HG03520 (cell line): ENCODE measurements around the gene SNW1.
"Not testable (repeated sequence)": the region's sequence is repeated elsewhere in the genome, so short reads cannot be mapped to it uniquely, and the experiment has no call there.

Source experiments
- ATAC-seq: cut with Tn5 transposase; IDR thresholded peaks from one replicate; pipeline ENCODE4 v1.9.1; 2021; ENCODE audit warnings: mild to moderate bottlenecking, moderate library complexity; ENCODE audit not compliant: unreplicated experiment

Gene SNW1

DNA sequence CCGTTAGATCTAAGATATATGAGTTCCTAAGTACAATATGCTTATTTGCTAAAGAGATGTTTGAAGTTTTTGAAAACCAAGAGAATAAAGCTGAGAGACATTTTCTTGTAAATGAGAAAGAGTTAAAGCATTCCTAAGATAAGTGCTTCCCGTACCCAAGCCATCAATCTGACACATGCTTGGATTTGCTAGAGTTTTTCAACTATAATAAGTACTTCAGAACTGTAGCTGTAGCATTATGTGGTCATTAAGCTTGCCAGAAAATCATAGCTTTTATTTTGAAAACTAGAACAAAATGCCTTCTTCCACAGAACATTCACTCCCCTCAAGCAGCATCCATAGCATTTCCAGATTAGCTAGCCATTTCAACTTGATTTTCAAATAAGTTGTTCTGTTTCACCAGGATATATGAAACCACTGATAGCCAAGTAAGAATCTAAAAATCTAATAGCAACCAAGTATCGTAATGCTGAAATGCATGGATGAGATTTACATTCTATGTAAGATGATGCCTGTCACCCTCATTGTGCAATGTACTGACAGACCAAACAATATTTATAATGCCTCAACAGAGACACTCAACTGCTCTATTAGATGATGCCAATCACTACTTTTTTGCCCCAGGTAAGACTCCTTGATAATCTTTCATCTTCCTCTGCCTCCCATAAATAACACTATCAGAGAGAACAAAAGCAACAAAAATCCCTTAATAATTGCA is 8.0 kb downstream of the SNW1 start:
- ATAC-seq: no peak

DNA sequence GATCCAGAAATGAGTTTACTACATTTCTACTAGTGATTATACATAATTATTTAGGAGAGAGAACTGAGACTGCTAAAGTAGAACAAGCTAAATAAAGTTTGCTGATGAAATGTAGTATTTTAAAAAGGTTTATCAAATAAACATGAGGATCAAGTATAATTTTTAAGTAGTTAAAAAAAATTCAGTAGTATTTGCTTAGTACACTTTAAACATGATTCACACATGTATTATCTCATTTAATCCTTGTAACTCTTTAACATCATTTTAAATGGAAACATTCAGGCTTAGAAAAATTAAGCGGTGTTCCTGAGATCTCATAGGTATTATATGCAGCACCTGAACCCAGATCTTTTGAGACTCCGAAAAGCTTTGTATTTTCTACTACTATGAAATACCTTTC is 8.7 kb downstream of the SNW1 start:
- no peak for ATAC-seq

DNA sequence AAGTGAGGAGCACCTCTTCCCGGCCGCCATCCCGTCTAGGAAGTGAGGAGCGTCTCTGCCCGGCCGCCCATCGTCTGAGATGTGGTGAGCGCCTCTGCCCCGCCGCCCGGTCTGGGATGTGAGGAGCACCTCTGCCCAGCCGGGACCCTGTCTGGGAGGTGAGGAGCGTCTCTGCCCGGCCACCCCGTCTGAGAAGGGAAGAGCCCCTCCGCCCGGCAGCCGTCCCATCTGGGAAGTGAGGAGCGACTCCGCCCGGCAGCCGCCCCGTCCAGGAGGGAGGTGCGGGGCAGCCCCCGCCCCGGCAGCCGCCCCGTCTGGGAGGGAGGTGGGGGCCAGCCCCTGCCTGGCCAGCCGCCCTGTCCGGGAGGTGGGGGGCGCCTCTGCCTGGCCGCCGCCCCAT is 13.5 kb downstream of the SNW1 start:
- not testable (repeated sequence) for ATAC-seq

DNA sequence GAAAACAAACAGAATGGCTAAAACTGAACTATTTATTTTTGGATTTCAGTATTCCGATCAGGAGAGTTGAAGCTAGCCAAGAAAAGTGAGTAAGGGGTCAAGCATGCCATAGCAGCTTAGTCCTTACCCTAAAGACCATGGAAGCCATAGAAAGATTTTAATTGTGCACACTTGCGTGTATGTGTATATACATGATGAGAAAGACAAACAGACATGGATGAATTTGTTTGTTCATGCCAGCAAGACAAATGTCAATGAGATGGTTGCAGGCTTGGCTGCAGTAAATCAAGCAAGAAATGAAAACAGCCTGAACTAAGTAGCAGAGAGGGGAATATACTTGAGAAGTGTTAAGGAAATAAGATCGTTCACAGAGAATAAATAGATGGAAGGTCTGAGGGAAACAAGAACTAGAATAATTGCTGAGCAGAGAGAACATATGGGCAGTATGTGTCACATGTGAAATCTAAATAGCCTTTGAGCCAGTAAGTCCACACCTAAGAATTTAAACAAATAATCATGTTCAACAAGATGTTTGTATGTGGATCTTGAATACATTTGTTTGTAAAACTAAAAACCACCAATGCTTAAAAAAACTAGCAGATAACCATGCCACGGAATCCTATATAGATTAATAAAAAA is 14.8 kb downstream of the SNW1 start:
- no peak for ATAC-seq

DNA sequence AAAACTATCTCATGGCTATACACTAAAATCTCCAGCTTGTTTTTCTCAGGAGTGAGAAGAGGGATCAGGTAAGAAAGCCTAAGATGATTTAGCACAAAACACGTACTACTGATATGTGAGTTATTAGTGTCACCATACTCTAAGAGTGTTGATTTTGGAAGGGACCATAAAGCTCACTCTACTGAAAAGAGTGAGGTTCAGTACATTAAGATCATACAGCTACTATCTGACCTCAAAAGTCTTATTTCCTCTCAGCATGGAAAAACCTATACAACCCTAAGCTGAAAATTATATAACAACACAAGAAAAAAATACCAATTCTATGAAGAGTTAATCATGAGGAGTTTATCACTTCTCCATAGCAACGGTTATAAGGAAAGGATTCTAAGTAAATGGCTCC is 19.5 kb downstream of the SNW1 start:
- no peak for ATAC-seq

DNA sequence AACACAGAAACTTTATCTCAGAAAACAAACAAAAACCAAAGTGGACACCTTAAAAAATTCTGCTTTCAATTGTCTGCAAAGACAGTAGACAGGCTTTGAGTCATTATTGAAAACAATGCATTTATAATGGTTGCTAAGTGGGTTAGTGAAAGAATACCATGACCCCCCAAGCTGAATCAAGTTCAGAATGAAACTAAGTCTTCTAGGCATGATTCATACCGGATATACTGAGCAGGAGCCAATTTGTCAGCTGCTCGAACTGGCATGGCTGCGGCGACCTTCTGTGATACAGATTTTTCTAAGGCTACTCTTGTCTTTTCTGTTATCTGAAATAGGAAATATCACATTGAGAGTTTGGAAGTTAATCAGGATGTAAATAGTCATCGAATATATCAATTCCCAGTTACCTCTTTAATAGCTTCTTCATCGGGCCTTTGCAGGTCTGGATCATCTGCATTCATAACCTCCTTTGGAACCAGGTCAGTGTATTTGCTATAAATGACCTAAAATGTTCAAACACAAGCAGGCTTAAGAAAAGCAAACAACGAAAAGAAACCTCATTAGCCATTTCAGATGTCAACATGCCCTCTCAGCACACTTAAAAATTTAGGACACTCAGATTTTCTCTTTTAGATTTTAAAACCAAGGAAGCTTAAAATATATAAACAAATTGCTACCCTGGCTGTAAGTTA is 22.3 kb downstream of the SNW1 start:
- peak; percentile 67 for ATAC-seq

DNA sequence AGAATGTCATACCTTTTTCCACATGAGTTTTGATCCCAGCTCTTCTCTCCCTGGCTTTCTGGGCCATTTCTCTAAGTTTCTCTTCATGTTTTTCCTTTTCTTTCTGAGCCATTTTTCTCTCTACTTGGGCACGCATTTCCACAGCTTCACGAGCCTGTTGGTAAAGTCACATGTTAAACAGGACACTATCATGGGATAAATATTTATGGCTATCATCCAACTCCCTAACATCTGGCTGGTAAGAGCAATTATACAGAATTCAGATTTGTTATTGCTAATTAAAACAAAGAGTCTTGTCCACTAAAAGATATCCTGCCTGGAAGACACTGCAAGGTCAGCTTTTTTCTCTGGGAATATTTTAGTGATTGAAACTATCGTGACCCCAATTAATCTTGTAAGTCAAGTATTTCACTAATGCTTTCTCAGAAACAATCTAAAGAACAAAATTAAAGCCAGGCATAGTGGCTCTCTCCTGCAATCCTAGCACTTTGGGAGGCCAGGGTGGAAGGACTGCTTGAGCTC is 29.9 kb downstream of the SNW1 start:
- ATAC-seq: no peak

DNA sequence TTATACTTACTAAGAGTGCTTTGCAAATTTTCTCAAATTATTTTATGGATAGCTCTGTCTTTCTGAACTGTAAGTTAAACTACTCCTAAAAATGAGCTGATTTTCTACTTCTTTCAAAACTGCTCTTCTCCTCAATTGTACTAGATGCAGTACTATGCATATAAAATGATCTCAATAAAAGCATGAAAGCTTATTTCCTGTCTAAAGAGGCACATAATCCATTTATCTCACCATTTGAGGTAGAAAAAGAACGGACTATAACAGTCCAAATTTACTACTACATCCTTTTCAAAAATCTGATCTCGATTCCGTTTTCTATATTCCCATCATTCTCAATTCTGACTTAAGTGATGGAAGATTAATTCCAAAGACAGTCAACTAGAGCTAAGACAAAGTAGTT is 38.7 kb downstream of the SNW1 start:
- ATAC-seq: no peak

DNA sequence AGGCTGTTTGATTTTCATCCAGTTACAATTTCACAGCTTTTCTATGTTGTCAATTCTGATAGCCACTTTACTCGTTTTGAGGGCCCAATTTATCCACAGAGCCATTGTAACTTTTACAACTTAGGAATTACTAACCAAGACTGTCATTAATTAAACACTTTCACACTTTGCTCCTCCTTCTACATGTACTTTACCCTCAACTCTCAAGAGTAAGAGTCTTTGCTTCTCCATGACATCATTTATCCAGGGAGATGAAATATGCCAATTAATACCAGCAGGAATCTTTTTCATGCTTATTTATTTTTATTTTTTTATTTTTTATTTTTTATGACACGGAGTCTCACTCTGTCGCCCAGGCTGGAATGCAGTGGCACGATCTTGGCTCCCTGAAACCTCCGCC is 39.5 kb downstream of the SNW1 start:
- ATAC-seq: no peak

DNA sequence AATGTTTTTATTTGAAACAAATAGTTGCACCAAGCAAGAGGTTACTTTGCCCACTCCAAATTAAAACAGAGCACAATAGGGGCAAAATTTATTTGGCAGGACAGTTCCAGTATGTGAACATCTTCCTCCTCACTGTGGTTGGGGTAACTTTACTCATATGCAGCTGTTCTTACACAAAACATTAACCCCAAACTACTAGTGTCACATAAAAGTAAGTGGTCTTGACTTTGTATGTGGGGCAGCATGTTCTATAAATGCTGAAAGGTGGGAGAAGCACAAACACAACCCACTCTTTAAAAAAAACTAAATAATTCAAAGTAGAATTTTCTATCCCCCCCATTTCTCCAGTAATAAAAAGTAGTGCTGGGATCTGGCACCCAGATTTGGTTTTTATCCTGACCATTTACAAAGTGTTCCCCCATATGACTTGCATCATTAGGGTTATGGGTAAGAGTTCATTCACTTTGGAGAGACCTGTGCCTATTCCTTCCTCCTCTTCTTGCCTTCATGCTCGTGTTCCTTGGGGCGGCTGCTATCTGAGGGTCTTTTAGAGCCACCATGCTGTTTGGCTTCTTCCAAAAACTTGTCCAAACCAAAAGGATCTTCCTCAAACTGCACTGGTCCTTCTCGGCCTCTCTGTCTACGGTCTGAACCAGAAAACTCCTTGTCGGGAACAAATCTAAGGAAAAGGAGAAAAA is 43.2 kb downstream of the SNW1 start:
- ATAC-seq: no peak

DNA sequence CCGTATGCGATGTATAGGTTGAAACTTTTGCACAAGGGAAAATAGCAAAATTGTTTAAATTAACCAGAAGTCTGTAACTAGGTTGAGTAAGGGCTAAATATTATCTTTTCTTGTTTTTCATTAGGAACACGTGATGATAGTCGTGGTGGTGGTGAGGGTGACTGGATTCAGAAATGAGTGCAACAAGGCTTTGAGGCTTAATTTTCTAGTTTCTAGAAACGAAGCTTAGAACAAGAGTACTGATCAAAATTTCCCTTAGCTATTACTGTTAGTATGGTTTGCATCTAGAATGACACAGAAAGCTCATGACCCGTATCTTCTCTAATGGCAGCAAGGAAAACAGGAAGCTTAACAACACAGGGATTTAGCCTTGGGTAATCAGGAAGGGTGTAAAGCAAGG is 46.0 kb downstream of the SNW1 start:
- no peak for ATAC-seq

DNA sequence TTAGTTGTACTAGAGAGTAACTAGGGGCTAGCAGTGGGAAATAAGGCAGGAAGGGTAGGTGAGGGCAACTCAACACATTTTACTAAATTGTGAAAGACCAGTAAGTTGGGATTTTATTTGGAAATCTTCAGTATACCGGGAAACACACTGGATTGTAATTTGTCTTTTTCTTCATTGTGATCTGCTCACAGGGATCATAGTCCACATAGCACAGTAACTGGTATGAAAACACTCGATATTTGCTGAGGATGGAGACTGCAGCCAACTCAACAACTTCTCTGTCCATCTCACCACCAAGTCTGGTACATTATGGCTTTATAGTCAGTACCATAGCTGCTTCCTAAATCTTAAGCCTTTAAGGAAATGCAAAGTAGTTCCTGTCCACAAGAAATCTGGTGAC is 50.6 kb downstream of the SNW1 start:
- ATAC-seq: no peak

DNA sequence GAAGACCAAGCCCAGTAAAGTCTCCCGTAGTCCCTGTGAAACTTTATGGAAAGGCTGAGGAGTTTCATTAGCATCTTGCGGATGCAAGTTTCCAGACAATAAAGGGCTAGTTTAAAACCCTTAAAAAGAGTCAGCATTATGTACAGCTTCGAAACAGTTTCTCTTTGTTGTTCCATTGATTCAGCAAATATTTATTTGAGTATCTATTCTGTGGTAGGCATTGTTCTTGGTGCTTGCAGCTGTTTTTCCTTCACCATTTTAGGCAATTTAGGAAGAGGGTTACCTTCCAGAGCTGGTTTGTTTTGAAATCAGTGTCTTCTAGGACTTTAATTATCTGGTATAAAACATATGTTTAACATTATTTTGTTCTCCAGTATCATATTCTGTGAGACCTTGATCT is 51.5 kb downstream of the SNW1 start:
- no peak for ATAC-seq

DNA sequence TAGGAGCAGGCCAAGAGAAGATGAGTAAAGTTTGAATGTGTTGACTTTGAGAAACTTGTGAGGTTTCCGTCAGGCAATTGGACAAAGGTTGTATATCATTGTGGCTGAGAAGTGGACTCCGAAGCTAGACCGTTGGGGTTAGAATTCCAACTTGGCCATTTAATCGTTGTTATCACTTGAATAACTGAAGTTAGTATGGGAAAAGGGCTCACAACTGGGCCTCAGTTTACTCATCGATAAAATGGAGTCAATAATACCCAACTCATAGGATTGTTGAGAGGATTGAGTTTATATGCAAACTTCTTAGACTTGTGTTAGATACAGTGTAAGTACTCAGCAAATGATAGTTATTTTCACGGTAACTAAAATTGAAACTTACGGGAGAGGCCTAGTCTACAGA is 52.2 kb downstream of the SNW1 start:
- no peak for ATAC-seq

DNA sequence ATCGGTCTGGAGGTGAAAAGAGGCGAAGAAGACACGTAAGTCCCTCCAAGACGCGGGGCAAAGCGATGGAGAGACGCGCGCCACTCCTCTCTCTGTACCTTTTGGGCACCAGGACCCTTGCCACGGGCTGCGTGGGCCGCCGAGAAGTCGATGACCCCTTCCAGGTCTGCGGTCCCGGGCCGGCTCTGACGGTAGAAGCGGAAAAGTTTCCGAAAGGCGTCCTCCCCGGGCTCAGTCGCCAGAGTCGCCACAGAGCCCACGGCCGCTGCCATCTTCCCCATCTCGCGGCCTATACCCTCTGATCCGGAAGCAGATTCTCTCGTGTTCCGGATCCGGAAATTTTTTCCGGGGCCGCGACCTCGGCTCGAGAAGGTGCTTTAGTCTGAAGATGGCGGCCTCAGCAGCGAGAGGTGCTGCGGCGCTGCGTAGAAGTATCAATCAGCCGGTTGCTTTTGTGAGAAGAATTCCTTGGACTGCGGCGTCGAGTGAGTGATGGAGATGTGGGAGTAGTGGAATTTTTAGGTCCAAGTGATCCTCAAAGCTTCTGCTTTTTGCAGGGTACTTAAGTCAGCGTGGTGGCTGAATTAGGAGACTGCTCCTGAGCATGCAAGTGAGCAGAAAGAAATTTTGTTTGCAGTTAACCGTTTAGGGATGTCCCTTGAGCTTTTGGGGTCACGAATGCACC is 53.1 kb downstream of the SNW1 start, which contains the start of the genes ALKBH1 and SLIRP:
Gene ALKBH1, minus strand, starts transcription at position 300 of the 685 bp plus-strand sequence. Its CDS starts 19 bp downstream, at position 281.
Gene SLIRP, plus strand, starts transcription at position 380 of the 685 bp plus-strand sequence. Its CDS starts 9 bp downstream, at position 389.
- peak; percentile 93 for ATAC-seq

DNA sequence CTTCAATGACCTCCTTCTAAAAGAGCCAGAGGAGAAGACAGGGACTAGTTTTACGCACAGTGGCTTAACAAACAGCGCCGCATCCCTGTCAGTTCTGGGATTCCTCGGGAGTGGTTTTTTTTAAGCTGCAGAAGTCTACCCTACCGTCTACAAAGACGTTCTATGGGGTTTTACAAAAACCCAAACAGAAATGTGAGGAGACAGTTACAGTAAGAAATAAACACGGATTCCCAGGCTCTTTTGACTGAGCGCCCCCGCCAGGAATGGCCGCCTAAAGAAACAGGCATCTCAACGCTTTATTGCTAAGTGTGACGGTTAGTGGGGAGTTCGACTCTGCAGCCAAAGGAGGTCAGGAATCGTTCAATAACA is 53.6 kb downstream of the SNW1 start:
- peak; percentile 20 for ATAC-seq

DNA sequence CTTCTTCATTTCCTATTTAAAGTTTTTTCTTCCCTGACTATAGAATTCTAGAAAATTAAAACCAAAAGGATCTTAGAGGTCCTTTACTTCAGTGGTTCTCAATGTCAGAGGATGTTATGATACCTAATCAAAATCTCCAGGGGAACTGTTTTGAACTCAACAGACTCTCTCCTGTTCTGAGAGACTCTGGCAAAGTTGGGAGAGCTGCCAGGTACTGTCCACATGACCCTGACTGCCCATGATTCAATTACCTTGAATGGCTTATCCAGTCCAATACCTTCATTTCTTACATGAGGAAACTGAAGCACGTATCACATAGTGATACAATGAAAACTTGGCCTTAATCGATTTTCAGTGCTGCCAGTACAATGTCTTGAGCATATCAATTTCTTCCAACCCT is 69.7 kb downstream of the SNW1 start:
- ATAC-seq: no peak

DNA sequence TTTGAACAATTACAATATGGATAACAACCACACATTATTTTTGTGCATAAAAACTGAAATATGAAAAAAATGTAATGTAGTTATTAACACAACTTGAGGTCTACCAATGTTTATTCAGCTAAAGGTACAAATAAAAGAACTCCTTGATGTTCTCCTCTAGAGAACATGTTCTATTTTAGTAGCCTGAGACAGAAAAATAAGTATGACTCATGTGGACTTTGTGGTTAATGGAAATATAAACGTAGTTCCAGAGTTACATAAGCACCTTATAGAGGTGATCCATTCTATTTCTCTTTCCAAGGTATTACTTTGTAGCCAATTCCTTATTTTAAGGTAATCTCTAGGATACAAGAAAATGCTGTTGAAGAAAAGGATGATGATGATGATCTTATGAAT is 78.8 kb downstream of the SNW1 start:
- no peak for ATAC-seq

DNA sequence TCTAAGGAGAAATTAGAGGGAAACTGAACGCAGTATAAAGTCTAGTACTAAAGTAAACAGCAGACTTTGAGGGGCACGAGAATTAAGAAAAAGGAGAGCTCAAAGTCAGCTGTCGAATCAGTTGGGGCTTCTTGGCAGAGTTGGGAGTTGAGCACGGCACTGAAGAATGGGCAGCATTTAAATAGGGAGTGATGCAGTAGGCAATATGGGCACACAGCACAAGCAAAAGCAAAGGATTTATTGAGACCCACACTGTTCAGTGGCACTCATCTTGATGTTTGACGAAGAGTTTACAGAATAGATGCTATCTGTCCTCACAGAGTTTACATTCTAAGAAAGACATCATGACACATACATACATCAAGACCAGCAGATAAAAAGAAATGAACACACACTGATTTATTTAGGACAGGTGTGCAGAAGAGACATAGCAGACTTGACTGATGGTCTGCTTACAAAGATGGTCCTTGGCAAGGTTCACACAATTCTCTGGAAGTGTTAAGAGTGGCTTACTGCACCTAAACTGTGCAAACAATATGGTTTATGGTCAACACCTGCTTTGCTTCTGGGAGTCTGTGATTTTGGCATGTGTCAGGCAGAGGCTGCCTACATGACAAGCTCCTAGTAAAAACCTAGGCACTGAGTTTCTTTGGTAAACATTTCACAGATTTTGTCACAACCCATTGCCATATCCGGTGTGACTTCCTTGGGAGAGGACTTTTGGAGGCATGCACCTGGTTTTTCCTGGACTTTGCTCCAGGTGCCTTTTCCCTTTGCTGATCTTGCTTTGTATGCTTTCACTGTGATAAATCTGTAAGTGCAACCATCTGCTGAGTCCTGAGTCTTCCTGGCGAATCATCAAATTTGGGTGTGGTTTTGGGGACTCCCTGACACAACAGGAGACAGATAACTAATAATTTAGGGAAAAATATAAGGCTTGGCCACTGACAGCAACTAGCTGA is 79.5 kb downstream of the SNW1 start:
- no peak for ATAC-seq

DNA sequence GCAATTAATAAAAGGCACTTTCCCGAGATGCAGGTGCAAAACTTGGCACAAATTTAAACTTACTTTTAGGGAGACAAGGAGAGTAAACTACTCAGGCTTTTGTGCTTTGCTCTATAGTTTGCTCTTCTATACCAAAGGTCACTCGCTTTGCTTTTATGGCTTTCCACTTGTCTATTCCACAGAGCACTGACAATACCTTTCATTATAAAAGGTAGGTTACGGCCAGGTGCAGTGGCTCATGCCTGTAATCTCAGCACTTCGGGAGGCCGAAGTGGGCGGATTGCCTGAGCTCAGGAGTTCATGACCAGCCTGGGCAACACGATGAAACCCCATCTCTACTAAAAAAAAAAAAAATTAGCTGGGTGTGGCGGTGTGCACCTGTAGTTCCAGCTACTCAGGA is 86.0 kb downstream of the SNW1 start:
- no peak for ATAC-seq
